Retinal pigment epithelial cell (primary cell): ENCODE data around the gene DOCK10.

Source experiments
- DNase-seq: peaks from one replicate; pipeline ENCODE4 v3.0.0-alpha.2; 2010; ENCODE audit warnings: low read depth
- H3K4me3 ChIP-seq: 2 replicates; pipeline ENCODE4 v1.5.1; 2011; ENCODE audit warnings: mild to moderate bottlenecking, low read length, control low read depth, moderate library complexity
- CTCF ChIP-seq: conservative IDR thresholded peaks from 2 replicates; pipeline ENCODE4 v1.5.1; 2011; ENCODE audit warnings: low read depth, low read length, control low read depth, inconsistent platforms

DOCK10 gene

GRCh38 chr2:224893848-224894247 is 148.4 kb downstream of the DOCK10 start:
- TF ChIP-seq CTCF, result no peak
- no peak overlapping the region for H3K4me3 ChIP-seq
- no peak for DNase-seq

- H3K4me3 ChIP-seq, result no peak overlapping the region
- no peak for TF ChIP-seq CTCF
- DNase-seq, result no peak
Observed at GRCh38 chr2:224892574-224893204, 149.6 kb downstream of the DOCK10 start.

- no peak for TF ChIP-seq CTCF
- no peak for DNase-seq
- no peak overlapping the region for H3K4me3 ChIP-seq
Observed at GRCh38 chr2:224890372-224890771, 151.9 kb downstream of the DOCK10 start.

DNA sequence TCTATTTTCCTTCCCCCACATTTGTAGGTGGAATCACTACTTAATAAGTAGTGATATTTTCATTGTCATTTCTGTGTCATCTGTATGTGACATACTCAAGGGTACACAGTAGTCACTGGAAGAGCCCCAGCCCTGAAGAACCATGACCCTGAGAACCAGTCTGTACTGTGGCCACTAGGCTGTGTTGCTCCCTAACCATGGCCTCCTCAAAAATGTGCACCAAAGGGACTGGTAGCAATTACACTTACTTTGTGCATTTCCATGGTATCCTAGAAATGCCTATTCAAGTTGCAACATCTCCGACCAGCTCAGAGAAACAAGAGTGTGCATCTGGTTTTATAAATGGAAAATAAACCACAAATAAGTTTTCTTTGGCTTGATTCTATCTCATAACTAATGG is 155.1 kb downstream of the DOCK10 start:
- no peak for DNase-seq
- TF ChIP-seq CTCF, result no peak
- no peak overlapping the region for H3K4me3 ChIP-seq

DNA sequence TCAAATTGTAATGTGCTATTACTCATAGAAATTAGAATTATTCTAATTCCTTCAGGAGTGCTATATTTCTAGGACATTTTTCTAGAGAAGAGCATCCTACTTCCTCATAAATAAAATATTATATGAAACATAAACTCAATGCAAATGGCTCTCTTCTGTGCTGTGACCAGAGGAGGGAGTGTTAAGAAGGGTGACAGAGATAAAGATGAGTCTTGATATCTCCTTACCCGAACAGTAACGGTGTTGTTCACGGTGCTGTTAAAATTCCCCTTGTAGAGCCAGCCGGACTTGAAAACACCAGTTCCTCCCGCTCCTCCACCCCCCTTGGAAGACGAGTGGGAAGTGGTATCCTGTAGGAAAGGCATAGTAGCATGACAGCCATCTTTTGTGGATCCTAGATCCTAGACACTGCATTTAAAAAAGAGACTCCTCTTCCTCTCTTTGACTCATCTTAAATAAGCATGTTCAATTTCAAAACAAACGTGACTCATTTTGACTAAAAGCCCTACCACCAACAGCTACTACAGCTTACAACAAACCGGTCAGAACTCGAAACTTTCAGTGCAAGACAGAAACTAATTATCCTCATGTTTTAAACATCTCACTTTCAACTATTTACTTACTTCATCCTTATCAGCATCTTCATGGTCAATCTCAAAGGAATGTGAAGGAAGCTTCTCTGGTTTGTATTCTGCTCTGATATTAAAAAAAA is 156.3 kb downstream of the DOCK10 start:
- DNase-seq, result no peak
- no peak overlapping the region for H3K4me3 ChIP-seq
- TF ChIP-seq CTCF, result no peak

GRCh38 chr2:224885291-224885690 is 157.0 kb downstream of the DOCK10 start:
- no peak overlapping the region for H3K4me3 ChIP-seq
- no peak for TF ChIP-seq CTCF
- DNase-seq, result no peak

- no peak for TF ChIP-seq CTCF
- DNase-seq, result no peak
- no peak overlapping the region for H3K4me3 ChIP-seq
Observed at GRCh38 chr2:224884188-224884587, 158.1 kb downstream of the DOCK10 start.
